ENCODE data around the gene PSPH.
"Not testable (repeated sequence)": the region's sequence is repeated elsewhere in the genome, so short reads cannot be mapped to it uniquely, and the experiment has no call there.

PSPH gene

GRCh38 chr7:56048245-56048644, 3.0 kb downstream of the PSPH start:
- Mint-ChIP-seq H3K36me3 (ENCODE audit: low read depth) (peaks cover 7% of the 10 kb centered on the region), H3K27ac (peak overlapping the region; percentile 45), H3K4me1 (peaks cover 34% of the 10 kb centered on the region), H3K4me3 (no peak overlapping the region), H3K9me3 (no peaks in the 10 kb centered on the region), H3K27me3 (ENCODE audit: low read depth, poor library complexity) (no peaks in the 10 kb centered on the region)
- TF ChIP-seq, protein P1, sequence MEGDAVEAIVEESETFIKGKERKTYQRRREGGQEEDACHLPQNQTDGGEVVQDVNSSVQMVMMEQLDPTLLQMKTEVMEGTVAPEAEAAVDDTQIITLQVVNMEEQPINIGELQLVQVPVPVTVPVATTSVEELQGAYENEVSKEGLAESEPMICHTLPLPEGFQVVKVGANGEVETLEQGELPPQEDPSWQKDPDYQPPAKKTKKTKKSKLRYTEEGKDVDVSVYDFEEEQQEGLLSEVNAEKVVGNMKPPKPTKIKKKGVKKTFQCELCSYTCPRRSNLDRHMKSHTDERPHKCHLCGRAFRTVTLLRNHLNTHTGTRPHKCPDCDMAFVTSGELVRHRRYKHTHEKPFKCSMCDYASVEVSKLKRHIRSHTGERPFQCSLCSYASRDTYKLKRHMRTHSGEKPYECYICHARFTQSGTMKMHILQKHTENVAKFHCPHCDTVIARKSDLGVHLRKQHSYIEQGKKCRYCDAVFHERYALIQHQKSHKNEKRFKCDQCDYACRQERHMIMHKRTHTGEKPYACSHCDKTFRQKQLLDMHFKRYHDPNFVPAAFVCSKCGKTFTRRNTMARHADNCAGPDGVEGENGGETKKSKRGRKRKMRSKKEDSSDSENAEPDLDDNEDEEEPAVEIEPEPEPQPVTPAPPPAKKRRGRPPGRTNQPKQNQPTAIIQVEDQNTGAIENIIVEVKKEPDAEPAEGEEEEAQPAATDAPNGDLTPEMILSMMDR (IDR thresholded peaks at IDR 0.05): no peak
- no peak for DNase-seq

- not testable (repeated sequence) for DNase-seq; H3K9me3 Mint-ChIP-seq; H3K4me3 Mint-ChIP-seq; H3K27me3 Mint-ChIP-seq (ENCODE audit: low read depth, poor library complexity); H3K27ac Mint-ChIP-seq
- Mint-ChIP-seq H3K36me3 (ENCODE audit: low read depth) (peaks cover 13% of the 10 kb centered on the region), H3K4me1 (peaks cover 28% of the 10 kb centered on the region)
Observed at GRCh38 chr7:56047446-56048116, 3.7 kb downstream of the PSPH start.

DNA sequence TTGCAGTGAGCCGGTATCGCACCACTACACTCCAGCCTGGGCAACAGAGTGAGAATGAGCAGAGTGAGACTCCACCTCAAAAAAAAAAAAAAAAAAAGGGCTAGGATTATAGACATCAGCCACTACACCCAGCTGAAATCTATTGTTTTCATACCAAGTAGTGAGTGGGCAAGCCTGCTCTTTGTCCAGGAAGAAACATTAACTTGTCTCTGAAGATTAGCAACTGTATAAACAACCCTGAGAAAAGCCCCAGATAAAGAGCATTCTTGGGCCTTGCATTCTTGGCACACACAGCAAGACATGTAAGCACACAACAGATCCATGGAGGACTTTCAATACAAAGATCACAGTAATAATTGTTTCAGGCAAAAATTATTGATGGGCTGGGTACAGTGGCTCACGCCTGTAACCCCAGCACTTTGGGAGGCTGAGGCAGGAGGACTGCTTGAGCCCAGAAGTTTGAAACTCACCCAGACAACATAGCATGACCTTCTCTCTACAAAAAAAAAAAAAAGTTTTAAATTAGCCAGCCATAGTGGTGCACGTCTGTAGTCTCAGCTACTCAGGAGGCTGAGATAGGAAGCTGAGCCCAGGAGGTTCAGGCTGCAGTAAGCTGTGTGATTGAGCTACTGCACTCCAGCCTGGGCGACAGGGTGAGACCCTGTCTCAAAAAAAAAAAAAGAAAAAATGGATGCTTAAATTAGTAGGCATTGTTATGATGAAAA, 4.4 kb downstream of the PSPH start:
- no peak overlapping the region for H3K4me3 Mint-ChIP-seq
- H3K9me3 Mint-ChIP-seq: no peaks in the 10 kb centered on the region
- peak overlapping the region; percentile 12 for H3K27ac Mint-ChIP-seq
- TF ChIP-seq, protein P1 (IDR thresholded peaks at IDR 0.05): no peak
- H3K36me3 Mint-ChIP-seq (ENCODE audit: low read depth): peaks cover 20% of the 10 kb centered on the region
- no peak for DNase-seq
- H3K27me3 Mint-ChIP-seq (ENCODE audit: low read depth, poor library complexity): no peaks in the 10 kb centered on the region
- peaks cover 23% of the 10 kb centered on the region for H3K4me1 Mint-ChIP-seq

DNA sequence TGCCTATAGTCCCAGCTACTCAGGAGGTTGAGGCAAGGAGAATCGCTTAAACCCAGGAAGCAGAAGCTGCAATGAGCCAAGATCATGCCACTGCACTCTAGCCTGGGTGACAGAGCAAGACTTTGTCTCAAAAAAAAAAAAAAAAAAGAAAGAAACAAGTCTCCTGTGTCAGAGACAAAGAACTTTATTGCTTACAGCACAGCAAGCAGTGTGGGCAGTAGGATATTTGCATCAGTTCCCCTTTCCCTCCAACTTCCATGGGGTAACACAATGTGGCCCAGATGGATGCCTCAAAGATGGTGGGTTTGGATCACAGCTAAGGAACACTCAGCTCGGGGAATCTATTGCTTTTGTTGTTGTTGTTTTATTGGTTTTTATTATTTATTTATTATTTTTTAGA, 5.5 kb downstream of the PSPH start:
- not testable (repeated sequence) for H3K9me3 Mint-ChIP-seq; H3K27ac Mint-ChIP-seq; H3K27me3 Mint-ChIP-seq (ENCODE audit: low read depth, poor library complexity); DNase-seq; H3K4me3 Mint-ChIP-seq
- peaks cover 27% of the 10 kb centered on the region for H3K36me3 Mint-ChIP-seq (ENCODE audit: low read depth)
- H3K4me1 Mint-ChIP-seq: peaks cover 18% of the 10 kb centered on the region

DNA sequence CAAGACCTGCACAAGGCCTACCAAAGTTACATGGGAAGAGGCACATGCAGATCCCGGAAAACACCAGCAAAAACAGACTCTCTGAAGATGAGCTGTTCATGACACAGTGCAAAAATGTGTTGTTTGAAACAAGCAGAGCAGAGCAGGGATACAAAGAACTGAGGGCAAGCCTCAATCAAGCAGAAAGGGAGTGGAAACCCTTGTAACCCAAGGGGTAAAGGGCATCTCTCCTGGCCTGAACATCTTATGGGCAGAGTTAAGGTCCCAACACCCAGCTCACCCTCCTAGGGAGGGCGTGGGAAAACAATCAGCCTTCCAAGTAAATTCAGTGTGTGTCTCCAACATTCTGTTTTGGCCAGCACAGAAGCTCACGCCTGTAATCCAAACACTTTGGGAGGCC, 10.5 kb downstream of the PSPH start:
- no peak for DNase-seq
- Mint-ChIP-seq H3K27me3 (ENCODE audit: low read depth, poor library complexity) (peaks cover 2% of the 10 kb centered on the region), H3K4me3 (no peak overlapping the region), H3K36me3 (ENCODE audit: low read depth) (peaks cover 38% of the 10 kb centered on the region), H3K4me1 (no peaks in the 10 kb centered on the region), H3K27ac (peak overlapping the region; percentile 77), H3K9me3 (no peaks in the 10 kb centered on the region)
- TF ChIP-seq, protein P1 (IDR thresholded peaks at IDR 0.05): no peak

DNA sequence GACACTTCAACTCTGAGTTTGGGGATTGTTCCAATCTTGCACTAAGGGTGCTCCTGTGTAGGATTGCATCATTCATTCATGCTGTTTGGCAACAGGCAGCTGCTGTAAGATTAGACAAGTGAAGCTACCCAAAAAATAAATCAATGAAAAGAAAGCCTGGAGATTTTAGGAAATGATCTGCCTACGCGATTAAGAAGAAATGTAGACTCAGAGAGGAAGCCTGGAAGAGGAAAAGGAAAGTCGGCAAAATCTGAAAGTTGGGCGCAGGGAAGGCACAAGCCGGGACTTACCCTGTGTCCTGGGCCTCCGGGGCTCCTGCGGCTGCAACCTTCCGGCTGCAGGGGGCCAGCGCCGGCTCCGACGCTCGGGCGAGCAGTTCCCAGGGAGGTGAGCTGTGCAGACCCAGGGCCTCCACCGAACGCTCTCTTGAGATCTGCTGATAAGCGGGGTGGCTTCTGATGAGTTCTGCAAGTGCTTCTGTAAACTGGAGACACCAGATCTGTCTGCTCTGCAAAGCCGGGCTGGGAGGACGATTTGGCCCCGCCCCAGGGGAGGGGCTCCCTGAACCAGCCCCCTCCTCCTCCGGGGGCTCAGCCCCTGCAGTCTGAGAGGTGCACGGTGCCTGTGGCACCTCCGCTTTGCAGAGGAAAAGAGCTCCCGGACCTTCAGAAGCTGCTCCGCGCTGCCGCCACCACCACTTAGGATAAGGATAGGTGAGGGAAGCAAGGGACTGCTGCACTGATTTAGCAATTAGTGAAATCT, 17.4 kb downstream of the PSPH start:
- Mint-ChIP-seq H3K4me1 (peaks cover 16% of the 10 kb centered on the region), H3K9me3 (no peaks in the 10 kb centered on the region), H3K27ac (peak overlapping the region; percentile 48), H3K36me3 (ENCODE audit: low read depth) (peaks cover 30% of the 10 kb centered on the region), H3K4me3 (peak overlapping the region; percentile 91), H3K27me3 (ENCODE audit: low read depth, poor library complexity) (peaks cover 2% of the 10 kb centered on the region)
- TF ChIP-seq, protein P1 (IDR thresholded peaks at IDR 0.05): peak; percentile 23
- peak; percentile 88 for DNase-seq

DNA sequence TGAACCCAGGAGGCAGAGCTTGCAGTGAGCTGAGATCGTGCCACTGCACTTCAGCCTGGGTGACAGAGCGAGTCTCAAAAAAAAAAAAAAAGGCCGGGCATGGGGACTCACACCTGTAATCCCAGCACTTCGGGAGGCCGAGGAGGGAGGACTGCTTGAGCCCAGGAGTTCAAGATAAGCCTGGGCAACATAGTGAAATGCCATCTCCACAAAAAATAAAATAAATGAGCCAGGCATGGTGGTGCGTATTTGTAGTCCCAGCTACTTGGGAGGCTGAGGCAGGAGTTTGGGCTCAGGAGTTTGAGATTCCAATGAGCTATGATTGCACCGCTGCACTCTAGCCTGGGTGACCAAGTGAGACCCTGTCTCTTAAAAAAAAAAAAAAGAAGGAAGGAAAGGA, 18.7 kb downstream of the PSPH start:
- Mint-ChIP-seq H3K36me3 (ENCODE audit: low read depth) (peaks cover 38% of the 10 kb centered on the region), H3K4me1 (peaks cover 16% of the 10 kb centered on the region), H3K4me3 (peak overlapping the region; percentile 91)
- H3K27me3 Mint-ChIP-seq (ENCODE audit: low read depth, poor library complexity); H3K27ac Mint-ChIP-seq; DNase-seq; H3K9me3 Mint-ChIP-seq: not testable (repeated sequence)

DNA sequence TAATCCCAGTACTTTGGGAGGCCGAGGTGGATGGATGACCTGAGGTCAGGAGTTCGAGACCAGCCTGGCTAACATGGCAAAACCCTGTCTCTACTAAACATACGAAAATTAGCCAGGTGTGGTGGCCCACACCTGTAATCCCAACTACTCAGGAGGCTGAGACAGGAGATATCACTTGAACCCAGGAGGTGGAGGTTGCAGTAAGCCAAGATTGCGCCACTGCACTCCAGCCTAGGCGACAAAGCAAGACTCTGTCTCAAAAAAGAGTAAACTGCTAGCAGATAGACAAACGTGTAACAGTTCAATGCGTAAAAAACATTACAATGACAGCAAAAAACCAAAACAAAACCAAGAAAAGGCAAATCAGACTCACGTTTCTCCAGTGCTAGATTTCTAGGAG, 19.7 kb downstream of the PSPH start:
- not testable (repeated sequence) for H3K9me3 Mint-ChIP-seq; DNase-seq; H3K27ac Mint-ChIP-seq; H3K27me3 Mint-ChIP-seq (ENCODE audit: low read depth, poor library complexity); H3K4me3 Mint-ChIP-seq
- Mint-ChIP-seq H3K36me3 (ENCODE audit: low read depth) (peaks cover 47% of the 10 kb centered on the region), H3K4me1 (peaks cover 16% of the 10 kb centered on the region)

All from nephron progenitor cell (in vitro differentiated cells).